ENCODE results near the gene RNU6-9. TPM values are rescaled to one million over a fixed set of nuclear protein-coding genes. Genes with fewer than 3 reads are reported as not detected.
"Not testable (repeated sequence)": the region's sequence is repeated elsewhere in the genome, so short reads cannot be mapped to it uniquely, and the experiment has no call there.

The RNU6-9 gene
- total and polyA plus RNA-seq, 2 donors (not counting 1 experiment from before 2014, with no cell fraction given), result not detected

DNA sequence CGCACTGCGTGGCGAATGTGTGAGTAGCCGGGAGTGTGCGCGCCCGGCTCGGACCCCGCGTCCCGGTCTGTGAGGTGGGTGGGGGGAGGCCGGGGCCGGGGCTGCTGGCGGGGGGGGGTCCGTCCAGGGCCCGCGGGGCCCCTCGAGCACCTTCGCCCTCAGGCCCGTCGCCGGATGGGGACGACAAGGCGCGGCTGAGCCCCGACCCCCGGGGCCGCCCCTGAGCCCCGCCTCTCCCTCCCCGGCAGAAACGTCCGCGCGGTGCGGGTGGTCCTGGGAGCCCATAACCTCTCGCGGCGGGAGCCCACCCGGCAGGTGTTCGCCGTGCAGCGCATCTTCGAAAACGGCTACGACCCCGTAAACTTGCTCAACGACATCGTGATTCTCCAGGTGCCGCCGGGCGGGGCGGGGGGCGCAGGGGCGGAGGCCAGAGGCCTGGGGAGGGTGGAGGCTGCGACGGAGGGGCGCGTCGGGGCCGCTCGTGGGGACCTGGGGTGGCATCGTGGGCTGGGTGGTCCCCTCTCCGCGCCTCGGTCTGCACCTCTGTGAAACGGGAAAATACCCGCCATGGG, 40.2 kb upstream of the RNU6-9 start:
- ATAC-seq (ENCODE audit: low read depth) (no peak), DNase-seq (no peak)
- Histone ChIP-seq H3K9ac (ENCODE audit: low read length) (no peak overlapping the region), H3K4me3 (ENCODE audit: control extremely low read depth in 1 of 5, extremely low read depth in 1 of 5, insufficient read depth in 1 of 5, low read depth in 2 of 5, low read length in 4 of 5) (no peak overlapping the region), H3K4me2 (replicated peaks; ENCODE audit: low read depth, low read length, poor library complexity, severe bottlenecking) (no peak overlapping the region), H3K36me3 (replicated peaks in 1 of 2; ENCODE audit: control extremely low read depth in 1 of 2, control insufficient read depth in 1 of 2, extremely low read depth in 1 of 2, insufficient read depth in 2 of 2, low read length in 1 of 2) (no peaks in the 10 kb centered on the region), H3K4me1 (ENCODE audit: control insufficient read depth in 2 of 2, insufficient read depth in 2 of 2, low read length in 2 of 2) (peaks cover 0 to 5% of the 10 kb centered on the region in 2 donors), H3K79me2 (ENCODE audit: control insufficient read depth, insufficient read depth, low read length) (no peaks in the 10 kb centered on the region), H3K9me3 (ENCODE audit: control extremely low read depth in 1 of 3, control insufficient read depth in 2 of 3, insufficient read depth in 1 of 3, low read length in 2 of 3) (peaks cover 0 to 17% (median 0%) of the 10 kb centered on the region in 3 donors), H4K20me1 (ENCODE audit: control insufficient read depth, insufficient read depth, low read length, poor library complexity, severe bottlenecking) (no peaks in the 10 kb centered on the region), H3K27ac (ENCODE audit: low read length in 2 of 2) (no peak overlapping the region), H3K27me3 (replicated peaks in 1 of 4; ENCODE audit: control extremely low read depth in 1 of 4, control insufficient read depth in 3 of 4, insufficient read depth in 4 of 4, low read length in 3 of 4) (peaks cover 0 to 42% (median 9%) of the 10 kb centered on the region in 4 experiments), H2AFZ (ENCODE audit: insufficient read depth, low read depth, low read length, poor library complexity, severe bottlenecking) (no peak overlapping the region)
- intact Hi-C loops (cut with micrococcal nuclease), result no loop called here
- POLR2A ChIA-PET, result no interaction called here
- TF ChIP-seq, protein P1, sequence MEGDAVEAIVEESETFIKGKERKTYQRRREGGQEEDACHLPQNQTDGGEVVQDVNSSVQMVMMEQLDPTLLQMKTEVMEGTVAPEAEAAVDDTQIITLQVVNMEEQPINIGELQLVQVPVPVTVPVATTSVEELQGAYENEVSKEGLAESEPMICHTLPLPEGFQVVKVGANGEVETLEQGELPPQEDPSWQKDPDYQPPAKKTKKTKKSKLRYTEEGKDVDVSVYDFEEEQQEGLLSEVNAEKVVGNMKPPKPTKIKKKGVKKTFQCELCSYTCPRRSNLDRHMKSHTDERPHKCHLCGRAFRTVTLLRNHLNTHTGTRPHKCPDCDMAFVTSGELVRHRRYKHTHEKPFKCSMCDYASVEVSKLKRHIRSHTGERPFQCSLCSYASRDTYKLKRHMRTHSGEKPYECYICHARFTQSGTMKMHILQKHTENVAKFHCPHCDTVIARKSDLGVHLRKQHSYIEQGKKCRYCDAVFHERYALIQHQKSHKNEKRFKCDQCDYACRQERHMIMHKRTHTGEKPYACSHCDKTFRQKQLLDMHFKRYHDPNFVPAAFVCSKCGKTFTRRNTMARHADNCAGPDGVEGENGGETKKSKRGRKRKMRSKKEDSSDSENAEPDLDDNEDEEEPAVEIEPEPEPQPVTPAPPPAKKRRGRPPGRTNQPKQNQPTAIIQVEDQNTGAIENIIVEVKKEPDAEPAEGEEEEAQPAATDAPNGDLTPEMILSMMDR (IDR thresholded peaks at IDR 0.05), result no peak
- TF ChIP-seq EZH2 (IDR thresholded peaks at IDR 0.05; ENCODE audit: borderline replicate concordance, insufficient read depth, low read depth, low read length, poor library complexity, severe bottlenecking), result no peak
- WGBS (ENCODE audit: insufficient coverage), result 40% methylated on average over 49 of the region's 67 CpGs
- Mint-ChIP-seq H3K4me1 (no peaks in the 10 kb centered on the region), H3K4me3 (no peak overlapping the region), H3K27ac (no peak overlapping the region), H3K27me3 (peaks cover 14% of the 10 kb centered on the region), H3K9me3 (ENCODE audit: insufficient read depth) (no peaks in the 10 kb centered on the region)
- CTCF ChIA-PET, result no interaction called here

DNA sequence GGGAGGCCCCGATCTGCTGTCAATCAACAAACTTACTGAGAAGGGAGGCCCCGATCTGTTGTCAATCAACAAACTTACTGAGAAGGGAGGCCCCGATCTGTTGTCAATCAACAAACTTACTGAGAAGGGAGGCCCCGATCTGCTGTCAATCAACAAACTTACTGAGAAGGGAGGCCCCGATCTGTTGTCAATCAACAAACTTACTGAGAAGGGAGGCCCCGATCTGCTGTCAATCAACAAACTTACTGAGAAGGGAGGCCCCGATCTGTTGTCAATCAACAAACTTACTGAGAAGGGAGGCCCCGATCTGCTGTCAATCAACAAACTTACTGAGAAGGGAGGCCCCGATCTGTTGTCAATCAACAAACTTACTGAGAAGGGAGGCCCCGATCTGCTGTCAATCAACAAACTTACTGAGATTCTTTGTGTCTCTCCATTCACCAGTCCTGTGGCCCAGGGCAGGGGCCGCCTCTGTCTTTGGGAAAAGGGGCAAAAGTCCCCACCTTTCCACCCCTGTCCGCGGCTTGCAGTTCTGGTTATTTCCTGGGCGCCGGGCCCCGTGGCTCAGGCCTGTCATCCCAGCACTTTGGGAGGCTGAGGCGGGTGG, 39.6 kb upstream of the RNU6-9 start:
- DNase-seq; H3K27ac ChIP-seq (ENCODE audit: low read length in 2 of 2); ATAC-seq (ENCODE audit: low read depth); H3K27ac Mint-ChIP-seq; H3K36me3 ChIP-seq (replicated peaks in 1 of 2; ENCODE audit: control extremely low read depth in 1 of 2, control insufficient read depth in 1 of 2, extremely low read depth in 1 of 2, insufficient read depth in 2 of 2, low read length in 1 of 2); H3K4me2 ChIP-seq (replicated peaks; ENCODE audit: low read depth, low read length, poor library complexity, severe bottlenecking); H3K4me1 Mint-ChIP-seq; H3K4me3 Mint-ChIP-seq; H3K4me1 ChIP-seq (ENCODE audit: control insufficient read depth in 2 of 2, insufficient read depth in 2 of 2, low read length in 2 of 2); intact Hi-C loops (cut with micrococcal nuclease); H3K9ac ChIP-seq (ENCODE audit: low read length); H3K79me2 ChIP-seq (ENCODE audit: control insufficient read depth, insufficient read depth, low read length); H4K20me1 ChIP-seq (ENCODE audit: control insufficient read depth, insufficient read depth, low read length, poor library complexity, severe bottlenecking); H3K9me3 Mint-ChIP-seq (ENCODE audit: insufficient read depth); H3K4me3 ChIP-seq (ENCODE audit: control extremely low read depth in 1 of 5, extremely low read depth in 1 of 5, insufficient read depth in 1 of 5, low read depth in 2 of 5, low read length in 4 of 5); H2AFZ ChIP-seq (ENCODE audit: insufficient read depth, low read depth, low read length, poor library complexity, severe bottlenecking); POLR2A ChIA-PET: not testable (repeated sequence)
- Histone ChIP-seq H3K27me3 (replicated peaks in 1 of 4; ENCODE audit: control extremely low read depth in 1 of 4, control insufficient read depth in 3 of 4, insufficient read depth in 4 of 4, low read length in 3 of 4) (peaks cover 0 to 40% (median 7%) of the 10 kb centered on the region in 4 experiments), H3K9me3 (ENCODE audit: control extremely low read depth in 1 of 3, control insufficient read depth in 2 of 3, insufficient read depth in 1 of 3, low read length in 2 of 3) (peaks cover 0 to 17% (median 0%) of the 10 kb centered on the region in 3 donors)
- CTCF ChIA-PET, result interaction anchor here (1.1 to 7.5 kb wide), 2 partner anchors 68 to 128 kb away, joined by 4 to 72 read pairs; no protein-coding TSS in a partner anchor
- peaks cover 11% of the 10 kb centered on the region for H3K27me3 Mint-ChIP-seq
- WGBS (ENCODE audit: insufficient coverage), result 69% methylated on average over 3 of the region's 17 CpGs

Data from B cell (primary cell).